Measurements from ENCODE around the gene ZNF845. TPM values are rescaled to one million over a fixed set of nuclear protein-coding genes. Genes with fewer than 3 reads are reported as not detected.
"Not testable (repeated sequence)": the region's sequence is repeated elsewhere in the genome, so short reads cannot be mapped to it uniquely, and the experiment has no call there.

The ZNF845 gene
- 4.1 and 4.9 TPM in 2 replicates for total RNA-seq (2014; rRNA removed; shearing (Covaris generic))
- polyA plus RNA-seq (2015; cell fraction: cytosol; rRNA removed), result 1.9 and 2.4 TPM in 2 replicates
- polyA plus RNA-seq (2015; cell fraction: nucleus; rRNA removed), result 3.3 and 4.1 TPM in 2 replicates

DNA sequence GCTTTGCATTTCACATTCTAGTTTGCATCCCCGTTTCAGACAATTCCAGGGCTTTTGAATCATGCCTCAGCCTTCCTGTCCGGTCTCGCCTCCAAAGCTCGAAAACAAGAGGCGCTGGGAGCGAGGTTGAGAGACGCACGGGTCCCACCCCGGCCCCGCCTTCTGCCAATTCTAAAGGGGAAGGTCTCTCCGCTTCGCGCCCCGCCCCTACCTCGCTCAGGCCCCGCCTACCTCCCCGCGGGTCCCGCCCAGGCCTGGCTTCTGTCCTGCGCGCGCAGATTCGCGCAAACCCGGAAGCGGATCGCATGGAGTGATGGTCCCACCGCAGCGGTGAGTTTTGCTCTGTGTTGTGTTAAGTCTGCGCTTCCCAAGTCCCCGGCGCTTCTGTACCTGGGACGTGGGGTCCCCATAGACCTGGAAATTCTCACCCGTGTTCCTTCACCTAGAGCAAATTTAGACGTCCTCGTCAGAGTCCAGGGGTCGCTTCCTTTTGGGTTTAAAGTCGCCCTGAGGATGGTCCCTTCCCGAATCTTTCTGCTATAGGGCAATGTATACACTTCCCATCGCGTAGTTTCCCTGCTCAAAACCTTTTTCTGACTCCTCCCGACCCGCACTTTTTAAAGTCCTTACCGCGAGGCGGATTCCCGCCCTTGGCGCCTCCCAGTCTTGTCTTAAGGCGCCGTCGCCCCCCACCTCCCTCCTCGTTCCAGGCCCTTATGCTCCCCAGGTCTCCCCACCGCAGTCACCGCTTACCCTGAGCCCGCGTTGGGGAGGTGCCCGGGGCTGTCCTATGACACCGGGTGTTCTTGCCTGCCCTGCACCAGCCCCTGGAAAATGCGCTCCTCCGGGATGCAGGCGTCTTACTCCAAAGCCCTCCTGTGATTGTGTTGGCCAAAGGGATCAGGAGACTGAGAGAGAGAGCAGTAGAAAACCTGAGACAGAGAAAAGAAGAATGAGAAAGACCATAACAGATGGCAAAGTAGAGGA, at the start of gene ZNF845:
Gene ZNF845, plus strand, starts transcription at position 287 of the 987 bp plus-strand sequence. CDS start 7,559 bp downstream, outside the sequence.
- peak; percentile 83 for DNase-seq (ENCODE audit: low read depth)

DNA sequence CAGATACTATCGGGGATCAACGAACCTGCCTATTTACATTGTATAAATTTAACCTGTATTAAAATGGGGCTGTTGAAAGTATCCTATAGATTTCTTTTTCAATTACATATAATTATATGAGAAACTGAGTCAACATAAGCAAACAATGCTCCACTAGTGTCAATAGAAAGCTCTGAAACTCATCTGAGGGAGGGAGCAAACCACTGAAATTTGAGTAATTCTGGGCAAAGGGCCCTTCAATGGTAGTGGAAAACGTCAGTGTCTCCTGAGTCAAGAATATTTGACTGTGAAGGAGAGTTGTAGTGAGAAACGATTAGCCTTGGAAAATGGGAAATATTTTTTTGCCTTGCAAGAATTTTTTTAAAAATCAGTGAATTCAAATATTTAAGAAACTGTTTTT, 48.5 kb upstream of the ZNF845 start:
- DNase-seq (ENCODE audit: low read depth), result no peak

DNA sequence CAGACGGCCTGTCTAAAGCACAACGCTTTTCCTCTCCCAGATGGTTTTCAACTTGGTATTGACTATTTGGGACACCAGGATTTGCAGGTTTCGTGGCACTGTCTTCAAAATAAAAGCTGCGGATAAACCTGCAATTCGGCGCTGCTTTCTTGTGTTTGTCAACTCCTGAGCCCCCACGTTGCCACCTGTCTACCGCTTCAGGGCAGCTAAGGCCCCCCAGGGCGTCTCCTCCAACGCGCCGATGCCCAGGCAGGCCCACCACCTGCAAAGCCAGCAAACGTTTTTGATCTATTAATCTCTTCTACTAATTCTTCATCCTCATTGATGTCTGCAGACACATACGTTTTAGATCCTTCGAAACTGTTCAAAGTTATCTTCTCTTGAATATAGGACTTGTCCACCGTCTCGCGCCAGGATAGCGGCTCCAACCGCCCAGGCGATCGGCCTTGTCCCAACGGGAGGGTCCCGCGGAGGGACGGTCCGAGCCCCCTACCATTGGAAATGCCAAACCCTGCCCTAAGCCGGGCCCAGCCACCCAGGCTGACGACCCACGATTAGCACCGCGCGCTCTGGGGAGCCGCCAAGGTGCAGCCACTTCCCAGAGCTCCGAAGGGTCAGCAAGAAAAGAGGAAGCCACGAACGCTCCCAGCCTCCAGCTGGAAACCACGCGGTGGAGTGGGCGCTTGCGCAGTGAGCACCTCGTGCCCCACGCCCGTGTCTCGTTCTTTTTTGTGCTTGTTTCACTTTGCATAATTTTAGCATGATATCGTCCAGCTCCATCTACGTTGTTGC, 42.6 kb upstream of the ZNF845 start:
- DNase-seq (ENCODE audit: low read depth), result no peak

- peak; percentile 39 for DNase-seq (ENCODE audit: low read depth)
Observed at GRCh38 chr19:53294786-53295441, 38.6 kb upstream of the ZNF845 start.

DNA sequence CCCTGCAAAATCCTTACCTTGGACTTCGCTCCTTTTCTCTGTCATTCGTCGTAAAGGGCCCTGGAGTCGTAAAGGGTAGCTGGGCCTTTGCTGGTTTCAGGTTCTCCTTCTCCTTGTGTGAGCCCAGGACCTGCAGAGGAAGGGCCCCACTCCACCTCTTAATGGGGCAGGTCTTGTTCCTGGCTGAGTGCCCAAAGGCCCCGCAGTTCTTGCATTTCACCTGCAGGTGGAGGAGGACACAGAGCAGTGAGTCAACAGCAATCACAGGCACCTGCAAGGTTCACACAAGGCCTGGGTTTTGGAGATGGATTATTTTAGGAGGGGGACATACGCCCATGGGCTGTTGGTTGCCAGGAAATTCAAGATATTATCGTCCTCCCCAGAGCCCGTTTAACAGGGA, 32.2 kb upstream of the ZNF845 start:
- DNase-seq (ENCODE audit: low read depth), result not testable (repeated sequence)

DNA sequence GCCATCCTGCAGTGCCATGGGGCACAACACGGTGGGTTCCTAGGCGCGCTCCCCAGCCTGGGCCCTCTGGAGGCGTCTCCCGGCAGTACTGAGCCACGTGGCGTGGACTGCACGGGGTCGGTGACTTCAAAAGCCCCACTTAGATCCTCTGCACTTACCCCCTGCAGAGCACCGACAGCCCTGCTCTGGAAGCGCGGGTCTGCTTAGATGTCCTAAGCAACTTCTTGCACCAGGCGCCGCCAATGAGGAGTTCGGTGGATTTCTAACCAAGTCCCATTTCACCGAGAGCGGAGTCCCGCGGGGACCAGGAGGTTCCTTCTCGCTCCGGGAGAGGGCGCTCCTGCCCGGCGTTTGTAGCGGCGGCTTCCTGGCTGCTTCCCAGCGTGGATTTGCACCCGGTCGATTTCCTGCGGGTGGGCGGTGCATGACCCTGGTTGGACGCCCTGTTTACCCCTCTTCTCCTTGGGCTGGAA, 25.2 kb upstream of the ZNF845 start:
- no peak for DNase-seq (ENCODE audit: low read depth)

DNA sequence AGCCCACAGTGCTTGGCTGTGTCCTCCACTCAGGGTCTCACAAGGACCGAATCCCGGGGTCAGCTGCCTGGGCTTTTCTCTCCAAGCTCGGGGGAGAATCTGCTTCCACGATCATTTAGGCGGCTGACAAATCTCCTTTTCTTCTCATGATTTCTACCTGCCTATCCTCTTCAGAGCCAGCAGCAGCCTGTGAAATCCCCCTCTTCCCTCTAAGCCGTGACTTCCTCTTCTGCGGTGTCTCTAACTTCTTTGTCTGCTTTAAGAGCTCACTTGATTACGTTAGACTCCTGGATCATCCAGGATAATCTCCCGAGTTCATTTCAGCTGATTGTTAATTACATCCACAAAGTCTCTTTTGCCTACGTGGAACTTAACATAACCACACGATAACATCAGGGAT, 22.5 kb upstream of the ZNF845 start:
- DNase-seq (ENCODE audit: low read depth), result no peak

GRCh38 chr19:53311897-53312296, 21.7 kb upstream of the ZNF845 start:
- DNase-seq (ENCODE audit: low read depth), result no peak

DNA sequence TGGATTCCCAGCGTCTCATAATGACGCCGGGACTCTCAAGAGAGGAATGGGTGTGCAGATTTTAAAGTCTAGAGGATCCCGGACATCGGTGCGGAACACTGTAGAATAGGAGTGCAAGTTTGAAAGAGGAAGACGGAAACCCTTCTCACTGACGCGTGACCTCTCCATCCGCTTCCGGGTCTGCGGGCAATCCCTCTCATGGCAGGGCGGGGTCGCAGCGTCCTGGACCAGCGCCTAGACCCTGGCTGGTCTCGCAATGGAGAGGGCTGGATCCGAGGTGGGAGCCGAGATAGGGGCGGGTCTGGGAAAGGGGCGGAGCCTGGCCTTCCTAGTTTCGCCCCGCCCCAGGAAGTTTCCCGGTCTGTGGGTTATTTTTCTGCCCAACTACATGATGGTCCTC, 4.6 kb upstream of the ZNF845 start:
- DNase-seq (ENCODE audit: low read depth), result peak; percentile 67

- no peak for DNase-seq (ENCODE audit: low read depth)
Observed at GRCh38 chr19:53332484-53332883, 1.1 kb upstream of the ZNF845 start.

GRCh38 chr19:53333066-53333462, 485 bp upstream of the ZNF845 start:
- DNase-seq (ENCODE audit: low read depth), result no peak

GRCh38 chr19:53344403-53344802, 10.9 kb downstream of the ZNF845 start:
- not testable (repeated sequence) for DNase-seq (ENCODE audit: low read depth)

DNA sequence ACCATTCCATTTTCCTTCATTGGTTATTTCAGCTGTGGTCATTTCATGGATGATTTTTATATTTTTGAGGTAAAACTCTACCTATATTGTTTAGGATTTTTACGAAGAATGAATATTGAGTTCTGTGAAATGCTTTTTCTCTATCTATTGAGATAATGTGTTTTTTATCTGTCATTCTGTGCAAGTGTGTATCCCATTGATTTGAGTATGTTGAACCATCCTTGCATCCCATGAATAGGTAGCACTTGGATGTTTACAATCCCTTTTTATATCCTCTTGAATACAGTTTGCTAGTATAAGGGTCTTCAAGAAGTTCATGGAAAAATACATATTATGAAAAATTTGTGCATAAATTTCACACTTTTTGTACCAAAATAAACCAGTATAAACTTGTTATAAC, 22.2 kb downstream of the ZNF845 start:
- no peak for DNase-seq (ENCODE audit: low read depth)

DNA sequence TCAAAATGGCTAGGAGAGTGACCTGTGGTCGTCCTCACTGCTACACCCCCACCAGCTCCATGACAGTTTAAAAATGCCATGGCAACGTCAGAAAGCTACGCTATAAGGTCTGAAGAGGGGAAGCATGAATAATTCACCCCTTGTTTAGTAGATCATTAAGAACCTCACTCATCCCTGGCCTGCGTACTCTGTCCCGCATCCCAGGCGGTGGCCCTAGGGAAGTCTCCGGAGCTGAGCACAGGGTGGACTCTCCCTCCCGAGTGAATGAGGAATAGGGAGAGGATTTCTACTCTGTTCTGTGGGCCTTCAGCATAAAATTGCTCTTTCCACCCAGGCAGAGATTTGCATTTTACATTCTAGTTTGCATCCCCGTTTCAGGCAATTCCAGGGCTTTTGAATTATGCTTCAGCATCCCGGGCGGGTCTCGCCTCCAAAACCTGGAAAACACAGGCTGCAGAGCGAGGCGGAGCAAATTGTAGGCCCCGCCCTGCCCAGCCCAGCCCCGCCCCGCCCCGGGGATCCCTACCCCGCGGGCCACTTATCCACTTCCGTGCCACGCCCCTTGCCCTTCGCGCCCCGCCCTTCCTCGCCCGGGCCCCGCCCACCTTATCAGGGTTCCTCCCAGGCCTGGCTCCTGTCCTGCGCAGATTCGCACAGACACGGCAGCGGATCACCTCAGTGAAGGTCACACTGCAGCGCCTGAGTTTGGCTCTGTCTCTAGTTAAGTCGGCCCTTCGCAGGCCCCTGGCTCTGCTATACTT, 24.5 kb downstream of the ZNF845 start:
- DNase-seq (ENCODE audit: low read depth), result no peak

- not testable (repeated sequence) for DNase-seq (ENCODE audit: low read depth)
Observed at GRCh38 chr19:53360056-53360455, 26.5 kb downstream of the ZNF845 start.

- DNase-seq (ENCODE audit: low read depth), result peak; percentile 2
Observed at GRCh38 chr19:53365134-53365898, 31.8 kb downstream of the ZNF845 start, which contains the start of gene ZNF525. Gene ZNF525, plus strand, starts transcription at chr19:53365705. Its CDS starts 6,577 bp downstream, at chr19:53372282.

DNA sequence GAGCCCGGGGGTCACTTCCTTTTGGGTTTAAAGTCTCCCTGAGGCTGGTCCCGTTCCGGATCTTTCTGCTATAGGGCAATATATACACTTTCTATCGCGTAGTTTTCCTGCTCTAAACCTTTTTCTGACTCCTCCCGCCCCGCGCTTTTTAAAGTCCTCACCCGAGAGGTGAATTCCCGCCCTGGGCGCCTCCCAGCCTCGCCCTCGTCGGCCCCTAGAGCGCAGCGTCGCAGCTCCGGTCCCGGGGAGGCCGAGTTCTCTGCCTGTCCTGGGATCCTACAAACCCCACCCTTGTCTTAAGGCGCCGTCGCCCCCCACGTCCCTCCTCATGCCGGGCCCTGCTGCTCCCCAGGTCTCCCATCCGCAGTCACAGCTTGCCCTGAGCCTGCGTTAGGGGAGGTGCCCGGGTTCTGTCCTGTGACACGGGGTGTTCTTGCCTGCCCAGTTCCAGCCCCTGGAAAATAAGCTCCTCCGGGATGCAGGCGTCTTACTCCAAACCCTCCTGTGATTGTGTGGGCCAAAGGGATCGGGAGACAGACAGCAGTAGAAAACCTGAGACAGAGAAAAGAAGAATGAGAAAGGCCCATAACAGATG, 32.4 kb downstream of the ZNF845 start:
- DNase-seq (ENCODE audit: low read depth), result no peak

DNA sequence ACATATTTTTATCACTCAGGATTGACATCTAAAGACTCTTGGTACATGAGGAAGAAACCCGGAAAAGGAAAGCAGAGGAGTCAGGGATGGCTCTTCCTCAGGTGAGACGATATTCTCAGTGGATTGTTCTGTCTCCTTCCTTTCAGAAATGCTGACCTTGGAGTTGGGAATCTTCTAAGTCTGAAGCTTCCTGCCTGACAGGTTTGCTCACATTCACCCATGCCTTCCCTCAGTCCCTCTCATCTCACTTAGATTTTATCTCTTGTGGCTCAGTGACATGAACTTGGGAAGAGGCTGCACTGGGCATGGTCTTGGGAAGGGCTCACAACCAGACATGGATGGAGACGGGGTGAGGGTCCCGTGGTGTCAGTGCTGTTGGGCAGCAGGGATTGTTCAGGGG, 38.6 kb downstream of the ZNF845 start:
- DNase-seq (ENCODE audit: low read depth), result no peak

- DNase-seq (ENCODE audit: low read depth), result no peak
Observed at GRCh38 chr19:53374288-53374687, 40.7 kb downstream of the ZNF845 start.
